ENCODE data around the gene LNP1.

Gene LNP1

GRCh38 chr3:100360757-100361496 lies 40.4 kb upstream of the LNP1 start:
- no peak for TF ChIP-seq CTCF (IDR thresholded peaks at IDR 0.05)
- Histone ChIP-seq H3K4me3 (no peak overlapping the region), H3K27ac (no peak overlapping the region)
- DNase-seq (ENCODE audit: low spot score), result no peak

- no peak for DNase-seq (ENCODE audit: low spot score)
- TF ChIP-seq CTCF (IDR thresholded peaks at IDR 0.05), result no peak
Observed at GRCh38 chr3:100361897-100362296, 39.4 kb upstream of the LNP1 start.

GRCh38 chr3:100364421-100364820 lies 36.9 kb upstream of the LNP1 start:
- Histone ChIP-seq H3K4me3 (no peak overlapping the region), H3K27ac (no peak overlapping the region)
- DNase-seq (ENCODE audit: low spot score), result no peak
- no peak for TF ChIP-seq CTCF (IDR thresholded peaks at IDR 0.05)

More at GRCh38 chr3:100361897-100362296, 39.4 kb upstream of the LNP1 start:
- Histone ChIP-seq H3K4me3 (no peak overlapping the region), H3K27ac (no peak overlapping the region)

- no peak for TF ChIP-seq CTCF (IDR thresholded peaks at IDR 0.05)
- DNase-seq (ENCODE audit: low spot score), result no peak
Observed at GRCh38 chr3:100366424-100366823, 34.9 kb upstream of the LNP1 start.

GRCh38 chr3:100368441-100368840 lies 32.9 kb upstream of the LNP1 start:
- no peak for DNase-seq (ENCODE audit: low spot score)
- no peak for TF ChIP-seq CTCF (IDR thresholded peaks at IDR 0.05)
- H3K4me3 ChIP-seq, result no peak overlapping the region
- H3K27ac ChIP-seq, result no peak overlapping the region

More at GRCh38 chr3:100366424-100366823, 34.9 kb upstream of the LNP1 start:
- H3K4me3 ChIP-seq, result no peak overlapping the region
- no peak overlapping the region for H3K27ac ChIP-seq

GRCh38 chr3:100370756-100371155 lies 30.6 kb upstream of the LNP1 start:
- H3K4me3 ChIP-seq, result no peak overlapping the region
- no peak for TF ChIP-seq CTCF (IDR thresholded peaks at IDR 0.05)

GRCh38 chr3:100374521-100374920 lies 26.8 kb upstream of the LNP1 start:
- no peak overlapping the region for H3K4me3 ChIP-seq
- H3K27ac ChIP-seq, result no peak overlapping the region
- TF ChIP-seq CTCF (IDR thresholded peaks at IDR 0.05), result no peak
- no peak for DNase-seq (ENCODE audit: low spot score)

More at GRCh38 chr3:100370756-100371155, 30.6 kb upstream of the LNP1 start:
- DNase-seq (ENCODE audit: low spot score), result no peak
- no peak overlapping the region for H3K27ac ChIP-seq

Data from coronary artery (tissue), 2 donors.